HEK293T (cell line): ENCODE results near the gene C16orf78.
"Not testable (repeated sequence)": the region's sequence is repeated elsewhere in the genome, so short reads cannot be mapped to it uniquely, and the experiment has no call there.

ENCODE experiments used
- CTCF ChIA-PET: fragments of 350-600 bp; formaldehyde crosslinking; extraction: SDS; loops from one replicate; lab custom pipeline; 2021; ENCODE audit warnings: antibody characterized with exemption, inconsistent platforms; lab: Yijun Ruan, JAX
- POLR2A ChIA-PET: fragments of 350-600 bp; formaldehyde crosslinking; extraction: SDS; loops from one replicate; lab custom pipeline; 2020; ENCODE audit warnings: antibody characterized with exemption, inconsistent platforms; lab: Yijun Ruan, JAX
- DNase-seq: peaks from one replicate; pipeline ENCODE4 v3.0.0; 2012; ENCODE audit warnings: mixed read lengths; ENCODE audit errors: extremely low spot score
- ARNT ChIP-seq: fragments of 450-650 bp; IDR thresholded peaks from 2 replicates; pipeline ENCODE4 v1.6.1; 2017; ENCODE audit warnings: mild to moderate bottlenecking
- BHLHE40 ChIP-seq: fragments of 450-650 bp; IDR thresholded peaks from 2 replicates; pipeline ENCODE4 v1.6.1; 2016; ENCODE audit warnings: mild to moderate bottlenecking, moderate library complexity, borderline replicate concordance
- CTBP1 ChIP-seq: fragments of 450-650 bp; IDR thresholded peaks from 2 replicates; pipeline ENCODE4 v1.6.1; 2016; ENCODE audit warnings: borderline replicate concordance
- ELF4 ChIP-seq: fragments of 450-650 bp; IDR thresholded peaks from 2 replicates; pipeline ENCODE4 v1.6.1; 2017; ENCODE audit warnings: antibody characterized with exemption
- FOXA1 ChIP-seq: fragments of 450-650 bp; IDR thresholded peaks from 2 replicates; pipeline ENCODE4 v1.6.1; 2016; ENCODE audit warnings: mild to moderate bottlenecking
- FOXK2 ChIP-seq: fragments of 450-650 bp; IDR thresholded peaks from 2 replicates; pipeline ENCODE4 v1.6.1; 2016; ENCODE audit warnings: mild to moderate bottlenecking
- FOXM1 ChIP-seq: fragments of 450-650 bp; IDR thresholded peaks from 2 replicates; pipeline ENCODE4 v1.6.1; 2017; ENCODE audit warnings: mild to moderate bottlenecking, borderline replicate concordance
- HDGF ChIP-seq: fragments of 450-650 bp; IDR thresholded peaks from 2 replicates; pipeline ENCODE4 v1.6.1; 2017; ENCODE audit warnings: antibody characterized with exemption, borderline replicate concordance
- L3MBTL2 ChIP-seq: fragments of 450-650 bp; conservative IDR thresholded peaks from 2 replicates; pipeline ENCODE4 v1.6.1; 2016; ENCODE audit warnings: mild to moderate bottlenecking
- LEF1 ChIP-seq: fragments of 450-650 bp; IDR thresholded peaks from 2 replicates; pipeline ENCODE4 v1.6.1; 2017; ENCODE audit warnings: mild to moderate bottlenecking, borderline replicate concordance
- NFRKB ChIP-seq: fragments of 450-650 bp; IDR thresholded peaks from 2 replicates; pipeline ENCODE4 v1.6.1; 2016; ENCODE audit warnings: mild to moderate bottlenecking, moderate library complexity
- PKNOX1 ChIP-seq: fragments of 450-650 bp; IDR thresholded peaks from 2 replicates; pipeline ENCODE4 v1.6.1; 2016
- SP1 ChIP-seq: fragments of 450-650 bp; IDR thresholded peaks from 2 replicates; pipeline ENCODE4 v1.6.1; 2017
- SUZ12 ChIP-seq: fragments of 450-650 bp; IDR thresholded peaks from 2 replicates; pipeline ENCODE4 v1.6.1; 2016; ENCODE audit warnings: mild to moderate bottlenecking
- TARDBP ChIP-seq: fragments of 450-650 bp; IDR thresholded peaks from 2 replicates; pipeline ENCODE4 v1.6.1; 2016
- ZNF384 ChIP-seq: fragments of 450-650 bp; IDR thresholded peaks from 2 replicates; pipeline ENCODE4 v1.6.1; 2016

C16orf78 gene

GRCh38 chr16:49354101-49354500 lies 19.5 kb upstream of the C16orf78 start:
- TF ChIP-seq PKNOX1 (no peak), ELF4 (no peak), ZNF384 (no peak), ARNT (no peak), LEF1 (no peak), CTBP1 (no peak), NFRKB (no peak), FOXK2 (no peak), TARDBP (no peak), SUZ12 (no peak), FOXA1 (no peak), SP1 (no peak), L3MBTL2 (no peak), FOXM1 (no peak)
- CTCF ChIA-PET = no interaction called here
- DNase-seq = no peak
- POLR2A ChIA-PET = no interaction called here

- POLR2A ChIA-PET = no interaction called here
- no peak for DNase-seq
- CTCF ChIA-PET = no interaction called here
- no peak for TF ChIP-seq ELF4
These were observed 18.6 kb upstream of the C16orf78 start for GRCh38 chr16:49354991-49355390.

- no peak for DNase-seq
- TF ChIP-seq ELF4 (no peak), ZNF384 (no peak), ARNT (no peak), FOXK2 (no peak), PKNOX1 (no peak), FOXA1 (no peak), L3MBTL2 (no peak), TARDBP (no peak), FOXM1 (no peak), SUZ12 (no peak), HDGF (no peak), BHLHE40 (no peak), NFRKB (no peak), SP1 (no peak), LEF1 (no peak), CTBP1 (no peak)
- CTCF ChIA-PET = no interaction called here
- POLR2A ChIA-PET = interaction anchor here (0.6 kb wide), 1 partner anchor 122 kb away, joined by 3 read pairs; no protein-coding TSS in a partner anchor
These were observed 17.5 kb upstream of the C16orf78 start for GRCh38 chr16:49355933-49356665.

- CTCF ChIA-PET = no interaction called here
- POLR2A ChIA-PET = no interaction called here
These were observed 16.7 kb upstream of the C16orf78 start for GRCh38 chr16:49356728-49357488.

GRCh38 chr16:49359591-49359990 lies 14.0 kb upstream of the C16orf78 start:
- TF ChIP-seq SP1 = no peak
- TF ChIP-seq NFRKB = no peak
- TF ChIP-seq BHLHE40 = no peak
- TF ChIP-seq ZNF384 = no peak
- TF ChIP-seq HDGF = no peak
- no peak for TF ChIP-seq SUZ12
- TF ChIP-seq CTBP1 = no peak
- no peak for TF ChIP-seq ARNT
- no peak for TF ChIP-seq TARDBP
- TF ChIP-seq LEF1 = no peak
- TF ChIP-seq PKNOX1 = no peak
- TF ChIP-seq FOXA1 = no peak
- no peak for TF ChIP-seq FOXK2
- no peak for TF ChIP-seq ELF4
- DNase-seq = no peak
- ChIA-PET POLR2A (no interaction called here), CTCF (no interaction called here)

More at GRCh38 chr16:49356728-49357488, 16.7 kb upstream of the C16orf78 start:
- DNase-seq = no peak
- TF ChIP-seq TARDBP = no peak
- no peak for TF ChIP-seq CTBP1
- TF ChIP-seq FOXM1 = no peak

GRCh38 chr16:49361731-49362130 lies 11.9 kb upstream of the C16orf78 start:
- CTCF ChIA-PET, DNase-seq, POLR2A ChIA-PET: not testable (repeated sequence)
